Measurements from ENCODE around the gene SLC35F2. TPM values are rescaled to one million over a fixed set of nuclear protein-coding genes. Genes with fewer than 3 reads are reported as not detected.

The SLC35F2 gene
- total RNA-seq, 6 experiments from 2014 or later, result 0.06 to 0.55 (median 0.28) TPM; not detected in 1

DNA sequence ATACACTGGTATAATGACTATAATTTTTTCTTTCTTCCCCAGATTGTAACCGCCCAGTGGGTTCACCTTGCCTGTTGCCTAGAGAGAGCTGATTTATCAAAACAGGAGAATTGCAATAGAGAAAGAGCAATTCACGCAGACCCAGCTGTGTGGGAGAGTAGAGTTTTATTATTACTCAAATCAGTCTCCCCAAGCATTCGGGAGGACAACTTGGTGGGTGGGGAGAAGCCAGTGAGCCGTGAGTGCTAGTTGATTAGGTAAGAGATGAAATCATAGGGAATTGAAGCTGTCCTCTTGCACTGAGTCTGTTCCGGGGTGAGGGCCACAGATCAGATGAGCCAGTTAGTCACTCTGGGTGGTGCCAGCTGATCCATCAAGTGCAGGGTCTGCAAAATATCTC is 73.2 kb downstream of the SLC35F2 start:
- H3K4me3 ChIP-seq, result no peak overlapping the region
- H3K36me3 ChIP-seq, result no peaks in the 10 kb centered on the region
- H3K27me3 ChIP-seq, result no peaks in the 10 kb centered on the region
- no peaks in the 10 kb centered on the region for H3K9me3 ChIP-seq
- no peaks in the 10 kb centered on the region for H3K4me1 ChIP-seq
- TF ChIP-seq, protein P1, sequence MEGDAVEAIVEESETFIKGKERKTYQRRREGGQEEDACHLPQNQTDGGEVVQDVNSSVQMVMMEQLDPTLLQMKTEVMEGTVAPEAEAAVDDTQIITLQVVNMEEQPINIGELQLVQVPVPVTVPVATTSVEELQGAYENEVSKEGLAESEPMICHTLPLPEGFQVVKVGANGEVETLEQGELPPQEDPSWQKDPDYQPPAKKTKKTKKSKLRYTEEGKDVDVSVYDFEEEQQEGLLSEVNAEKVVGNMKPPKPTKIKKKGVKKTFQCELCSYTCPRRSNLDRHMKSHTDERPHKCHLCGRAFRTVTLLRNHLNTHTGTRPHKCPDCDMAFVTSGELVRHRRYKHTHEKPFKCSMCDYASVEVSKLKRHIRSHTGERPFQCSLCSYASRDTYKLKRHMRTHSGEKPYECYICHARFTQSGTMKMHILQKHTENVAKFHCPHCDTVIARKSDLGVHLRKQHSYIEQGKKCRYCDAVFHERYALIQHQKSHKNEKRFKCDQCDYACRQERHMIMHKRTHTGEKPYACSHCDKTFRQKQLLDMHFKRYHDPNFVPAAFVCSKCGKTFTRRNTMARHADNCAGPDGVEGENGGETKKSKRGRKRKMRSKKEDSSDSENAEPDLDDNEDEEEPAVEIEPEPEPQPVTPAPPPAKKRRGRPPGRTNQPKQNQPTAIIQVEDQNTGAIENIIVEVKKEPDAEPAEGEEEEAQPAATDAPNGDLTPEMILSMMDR (IDR thresholded peaks at IDR 0.05), result no peak
- no peak for TF ChIP-seq POLR2A (IDR thresholded peaks at IDR 0.05)
- DNase-seq (no peak), ATAC-seq (no peak)
- whole genome bisulfite sequencing (ENCODE audit: insufficient coverage, low coverage, low lambda C conversion rate, missing lambda C conversion rate), result 30% methylated on average over 2 of the region's 5 CpGs
- H3K27ac ChIP-seq, result no peak overlapping the region
- intact Hi-C loops (cut with DNase I), result no loop called here

GRCh38 chr11:107783121-107783520 is 75.5 kb downstream of the SLC35F2 start:
- Histone ChIP-seq H3K9me3 (no peaks in the 10 kb centered on the region), H3K27ac (no peak overlapping the region), H3K27me3 (no peaks in the 10 kb centered on the region), H3K4me3 (no peak overlapping the region), H3K36me3 (no peaks in the 10 kb centered on the region), H3K4me1 (peaks cover 0 to 5% (median 0%) of the 10 kb centered on the region in 4 donors)
- intact Hi-C loops (cut with DNase I), result no loop called here
- DNase-seq (no peak), ATAC-seq (no peak)
- WGBS (ENCODE audit: insufficient coverage, low coverage, low lambda C conversion rate, missing lambda C conversion rate), result 86% methylated on average over 1 of the region's 4 CpGs
- TF ChIP-seq POLR2A (IDR thresholded peaks at IDR 0.05), result no peak
- TF ChIP-seq, protein P1 (IDR thresholded peaks at IDR 0.05), result no peak

GRCh38 chr11:107780775-107781174 is 77.8 kb downstream of the SLC35F2 start:
- Histone ChIP-seq H3K9me3 (no peaks in the 10 kb centered on the region), H3K4me1 (peaks cover 0 to 5% (median 0%) of the 10 kb centered on the region in 4 donors), H3K27ac (no peak overlapping the region), H3K4me3 (no peak overlapping the region), H3K27me3 (no peaks in the 10 kb centered on the region), H3K36me3 (no peaks in the 10 kb centered on the region)
- TF ChIP-seq POLR2A (IDR thresholded peaks at IDR 0.05), result no peak
- TF ChIP-seq, protein P1 (IDR thresholded peaks at IDR 0.05), result no peak
- WGBS (ENCODE audit: insufficient coverage, low coverage, low lambda C conversion rate, missing lambda C conversion rate), result 37% methylated on average over 3 of the region's 3 CpGs
- DNase-seq (no peak), ATAC-seq (no peak)
- intact Hi-C loops (cut with DNase I), result no loop called here

- DNase-seq (no peak), ATAC-seq (no peak)
- TF ChIP-seq, protein P1 (IDR thresholded peaks at IDR 0.05), result no peak
- Histone ChIP-seq H3K36me3 (no peaks in the 10 kb centered on the region), H3K9me3 (no peaks in the 10 kb centered on the region), H3K4me1 (peaks cover 0 to 5% (median 0%) of the 10 kb centered on the region in 4 donors), H3K4me3 (no peak overlapping the region), H3K27me3 (no peaks in the 10 kb centered on the region), H3K27ac (peak overlapping the region in 1 of 3 donors; percentile 54)
- 55% methylated on average over 3 of the region's 3 CpGs for WGBS (ENCODE audit: insufficient coverage, low coverage, low lambda C conversion rate, missing lambda C conversion rate)
- intact Hi-C loops (cut with DNase I), result no loop called here
These were observed 78.5 kb downstream of the SLC35F2 start for GRCh38 chr11:107780136-107780535.

All from right lobe of liver (tissue), 6 donors.